Heart right ventricle (tissue), 16 donors: ENCODE measurements around the gene TPO. TPM values are rescaled to one million over a fixed set of nuclear protein-coding genes. Genes with fewer than 3 reads are reported as not detected.

Source experiments
- ATAC-seq, 8 donors: fragments of 200-7000 bp; cut with Tn5 transposase; one replicate each; pipeline ENCODE4 v1.9.1; 2020; ENCODE audit warnings: mild to moderate bottlenecking in 8 of 8, moderate library complexity in 8 of 8, moderate number of reproducible peaks in 1 of 8
- DNase-seq, 2 donors: peaks; one replicate each; pipeline ENCODE4 v3.0.0-alpha.2; 2020
- H3K27ac ChIP-seq, 10 donors: fragments of 200-600 bp; sonication (generic) in 2 of 10; one replicate each; pipeline versions ENCODE4 v1.5.0 to v1.8.0; 2020 to 2022; ENCODE audit warnings: mild to moderate bottlenecking in 3 of 10
- H3K27me3 ChIP-seq, 7 donors: fragments of 200-600 bp; one replicate each; pipeline ENCODE4 v1.8.0; 2021 to 2022; ENCODE audit warnings: mild to moderate bottlenecking in 2 of 7
- H3K36me3 ChIP-seq, 9 donors: fragments of 200-600 bp; sonication (generic) in 1 of 9; one replicate each; pipeline versions ENCODE4 v1.5.0 to v1.8.0; 2020 to 2022; ENCODE audit warnings: mild to moderate bottlenecking in 2 of 9
- H3K4me1 ChIP-seq, 9 donors: fragments of 200-600 bp; sonication (generic) in 1 of 9; one replicate each; pipeline versions ENCODE4 v1.5.0 to v1.8.0; 2020 to 2022; ENCODE audit warnings: mild to moderate bottlenecking in 4 of 9
- H3K4me3 ChIP-seq, 10 donors: fragments of 200-600 bp; sonication (generic) in 2 of 10; one replicate each; pipeline versions ENCODE4 v1.5.0 to v1.8.0; 2020 to 2022; ENCODE audit warnings: mild to moderate bottlenecking in 7 of 10, moderate library complexity in 2 of 10
- H3K9me3 ChIP-seq, 11 donors: fragments of 200-600 bp in 10 of 11; sonication (generic) in 2 of 11; one replicate each; pipeline versions ENCODE4 v1.5.0 to v1.8.0; 2013 to 2022; ENCODE audit warnings: mild to moderate bottlenecking in 2 of 11, control low read depth in 1 of 11, moderate library complexity in 1 of 11
- WGBS, 2 donors: extraction: QIAGEN DNeasy Blood & Tissue Kit; methylation state at CpG; one replicate each; pipeline ENCODE4 v1.1.7; 2013; ENCODE audit warnings: inconsistent platforms in 1 of 2; 5-methylcytosine and 5-hydroxymethylcytosine counted together
- intact Hi-C, 10 donors: fragments of 100-400 bp; cut with DNase I; formaldehyde crosslinking; loops; one replicate each; pipeline versions ENCODE4 v1.11.1 to v1.14.2; 2022
- polyA plus RNA-seq, 2 donors: library from polyadenylated mRNA; stranded (reverse); fragments of 200-250 nt; gene quantifications; one replicate each; pipeline ENCODE4 v1.2.3, GENCODE V29; 2013
- total RNA-seq, 10 donors: library from RNA; stranded (reverse); fragmentation: NEBNext Ultra II Directional in 3 of 10; extraction: Animal tissue kit (Norgen Biotek cat#: 25700) in 3 of 10; gene quantifications; one replicate each; pipeline versions ENCODE4 v1.2.1 to v1.2.4, GENCODE V29; 2021 to 2023
- TF ChIP-seq, protein P1 (sequence below), 9 donors: fragments of 200-600 bp; sonication (generic) in 2 of 9; IDR thresholded peaks; one replicate each; pipeline versions ENCODE4 v1.5.0 to v1.8.0; 2021 to 2022; ENCODE audit warnings: antibody characterized with exemption in 9 of 9, mild to moderate bottlenecking in 5 of 9, moderate library complexity in 1 of 9
- donor health status: Arrhythmogenic right ventricular cardiomyopathy.
- donor health status: ischemic (EF 13 %, LVEDD 7.1; RV severe dilation, severe dysfunction).
- donor health status: healthy with polysubstance abuse.
- donor health status: DM: no; HTN: yes; CAD: no.
- donor health status: DM: no; HTN: no; CAD: no.
- donor health status: ischemic (EF 25% LVEDD 6.9; RV normal size, moderate dysfunction).
- donor health status: ischemic (EF 25% LVEDD 5.7; RV mildly dilated, moderate dysfunction).
- donor health status: healthy.
- donor health status: DM: yes; HTN: yes; CAD: no.
- donor health status: Ischemic cardiomyopathy.
- donor health status: ischemic (EF 35%, LVEDD 5.7; RV mildly dilated, moderate dysfunction).
- donor health status: nonischemic (EF 11% LVEDD 7.7; RV severe dilation, severe dysfunction).
- donor health status: DM: yes; HTN: yes; CAD: no.
- donor health status: PGD.
- donor health status: ischemic (EF 29% LVEDD 5.4; RV normal size, mild dysfunction).
- donor health status: nonischemic (EF 23%, LVEDD 6.1; RV moderate dilation, normal function).

The TPO gene
- total and polyA plus RNA-seq, 12 donors = 0.85 to 22.1 (median 6.4) TPM

DNA sequence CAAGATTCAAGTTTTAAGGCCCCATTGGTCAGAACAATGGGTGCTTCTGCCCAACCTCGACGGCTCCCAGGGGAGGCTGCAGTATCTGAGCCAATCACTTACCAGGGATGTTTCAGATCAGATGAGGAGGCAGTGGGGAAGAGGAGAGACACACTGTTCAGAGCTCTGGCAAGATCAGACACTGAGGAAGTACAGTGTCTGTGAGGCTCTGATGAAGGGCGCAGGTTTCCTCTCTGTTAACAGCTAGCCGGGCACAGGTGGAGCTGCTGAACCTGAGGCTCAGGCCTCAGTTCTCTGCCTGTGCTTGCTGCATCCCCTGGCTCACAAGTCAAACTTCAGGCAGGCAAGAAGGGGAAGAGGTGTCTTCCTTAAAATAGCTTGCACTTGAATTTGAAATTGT is 69.7 kb downstream of the TPO start:
- ATAC-seq = no peak
- peaks cover 0 to 4% (median 0%) of the 10 kb centered on the region in 7 donors for H3K27me3 ChIP-seq
- WGBS, 2 donors = 81 to 85% methylated on average over 4 of the region's 4 CpGs

DNA sequence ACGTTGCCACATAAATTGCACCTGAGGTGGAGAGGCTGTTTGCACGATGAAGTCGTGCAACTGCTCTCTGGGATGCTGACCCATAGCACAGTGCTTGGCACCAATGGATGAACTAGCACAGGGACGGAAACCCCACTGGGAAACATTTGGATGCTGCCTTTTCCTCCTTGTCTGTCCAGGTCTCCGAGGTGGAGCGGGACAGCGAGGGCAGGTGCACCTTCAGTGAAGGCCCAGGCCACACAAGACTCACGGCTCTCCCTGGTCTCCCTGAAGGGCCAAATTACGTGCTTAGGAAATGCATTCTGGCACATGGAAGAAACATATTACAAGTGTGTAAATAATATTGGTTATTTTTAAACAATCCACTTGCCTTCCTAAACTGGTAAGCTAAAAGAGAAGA is 70.3 kb downstream of the TPO start:
- peaks cover 0 to 8% (median 0%) of the 10 kb centered on the region in 9 donors for H3K36me3 ChIP-seq
- TF ChIP-seq, protein P1, sequence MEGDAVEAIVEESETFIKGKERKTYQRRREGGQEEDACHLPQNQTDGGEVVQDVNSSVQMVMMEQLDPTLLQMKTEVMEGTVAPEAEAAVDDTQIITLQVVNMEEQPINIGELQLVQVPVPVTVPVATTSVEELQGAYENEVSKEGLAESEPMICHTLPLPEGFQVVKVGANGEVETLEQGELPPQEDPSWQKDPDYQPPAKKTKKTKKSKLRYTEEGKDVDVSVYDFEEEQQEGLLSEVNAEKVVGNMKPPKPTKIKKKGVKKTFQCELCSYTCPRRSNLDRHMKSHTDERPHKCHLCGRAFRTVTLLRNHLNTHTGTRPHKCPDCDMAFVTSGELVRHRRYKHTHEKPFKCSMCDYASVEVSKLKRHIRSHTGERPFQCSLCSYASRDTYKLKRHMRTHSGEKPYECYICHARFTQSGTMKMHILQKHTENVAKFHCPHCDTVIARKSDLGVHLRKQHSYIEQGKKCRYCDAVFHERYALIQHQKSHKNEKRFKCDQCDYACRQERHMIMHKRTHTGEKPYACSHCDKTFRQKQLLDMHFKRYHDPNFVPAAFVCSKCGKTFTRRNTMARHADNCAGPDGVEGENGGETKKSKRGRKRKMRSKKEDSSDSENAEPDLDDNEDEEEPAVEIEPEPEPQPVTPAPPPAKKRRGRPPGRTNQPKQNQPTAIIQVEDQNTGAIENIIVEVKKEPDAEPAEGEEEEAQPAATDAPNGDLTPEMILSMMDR (IDR thresholded peaks at IDR 0.05) = no peak
- H3K27me3 ChIP-seq = peaks cover 0 to 4% (median 0%) of the 10 kb centered on the region in 7 donors
- H3K27ac ChIP-seq = no peak overlapping the region
- intact Hi-C loops = no loop called here
- no peak overlapping the region for H3K4me3 ChIP-seq
- 88% methylated on average over 9 of the region's 9 CpGs for WGBS, 2 donors
- ATAC-seq (no peak), DNase-seq (no peak)
- H3K9me3 ChIP-seq = no peaks in the 10 kb centered on the region
- no peaks in the 10 kb centered on the region for H3K4me1 ChIP-seq

More for the DNA sequence above, 69.7 kb downstream of the TPO start:
- TF ChIP-seq, protein P1 (IDR thresholded peaks at IDR 0.05) = no peak
- intact Hi-C loops = no loop called here
- Histone ChIP-seq H3K27ac (no peak overlapping the region), H3K4me3 (no peak overlapping the region), H3K9me3 (no peaks in the 10 kb centered on the region), H3K36me3 (peaks cover 0 to 8% (median 0%) of the 10 kb centered on the region in 9 donors), H3K4me1 (no peaks in the 10 kb centered on the region)
- no peak for DNase-seq

DNA sequence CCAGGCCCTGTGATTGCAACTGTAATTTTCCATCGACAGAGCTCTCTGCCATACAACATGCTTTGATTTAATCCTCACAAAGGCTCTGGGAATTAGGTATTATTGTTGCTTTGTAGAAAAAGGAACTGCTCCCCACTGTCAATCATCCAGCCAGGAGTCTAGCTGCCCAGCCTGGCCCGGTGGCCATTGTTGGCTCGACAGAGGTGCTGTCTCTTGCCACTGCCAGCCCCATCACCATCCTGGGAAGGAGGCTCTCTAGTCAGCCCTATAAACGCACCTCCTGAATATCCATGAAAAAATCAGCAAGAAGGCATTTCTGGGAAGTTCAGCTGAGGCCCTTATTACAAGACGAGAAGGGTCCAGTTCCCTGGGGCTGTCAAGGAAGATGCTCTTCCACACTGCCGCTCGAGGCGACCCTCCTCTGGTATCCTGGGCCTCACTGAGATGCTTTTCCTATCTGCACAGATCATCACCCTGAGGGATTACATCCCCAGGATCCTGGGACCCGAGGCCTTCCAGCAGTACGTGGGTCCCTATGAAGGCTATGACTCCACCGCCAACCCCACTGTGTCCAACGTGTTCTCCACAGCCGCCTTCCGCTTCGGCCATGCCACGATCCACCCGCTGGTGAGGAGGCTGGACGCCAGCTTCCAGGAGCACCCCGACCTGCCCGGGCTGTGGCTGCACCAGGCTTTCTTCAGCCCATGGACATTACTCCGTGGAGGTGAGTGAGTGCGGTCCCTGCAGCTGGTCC is 71.0 kb downstream of the TPO start:
- 91 to 94% methylated on average over 22 of the region's 22 CpGs for WGBS, 2 donors

DNA sequence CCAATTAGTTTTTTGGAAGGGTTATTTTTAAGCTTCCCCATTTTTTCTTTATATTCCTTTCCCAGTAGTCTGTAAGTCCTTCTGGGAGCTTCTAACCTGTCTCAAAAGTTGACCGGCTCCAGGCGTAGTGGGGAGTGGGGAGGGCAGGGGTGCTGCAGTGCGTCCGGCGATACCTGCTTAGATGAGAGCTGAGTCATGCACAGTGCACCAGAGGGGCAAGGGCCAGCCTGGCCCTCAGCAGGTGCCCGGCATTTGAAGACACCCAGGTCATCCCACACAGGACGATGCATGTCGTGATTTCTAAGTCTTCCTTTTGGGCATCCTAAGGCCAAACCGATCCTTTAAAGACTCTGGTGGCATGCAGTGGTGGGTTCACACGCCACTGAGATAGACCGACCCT is 73.4 kb downstream of the TPO start:
- H3K4me3 ChIP-seq = no peak overlapping the region
- peaks cover 0 to 8% (median 0%) of the 10 kb centered on the region in 9 donors for H3K36me3 ChIP-seq
- no peaks in the 10 kb centered on the region for H3K9me3 ChIP-seq
- TF ChIP-seq, protein P1 (IDR thresholded peaks at IDR 0.05) = no peak
- 86 to 95% methylated on average over 11 of the region's 11 CpGs for whole genome bisulfite sequencing, 2 donors
- ATAC-seq (no peak), DNase-seq (no peak)
- intact Hi-C loops = no loop called here
- H3K4me1 ChIP-seq = no peaks in the 10 kb centered on the region
- no peak overlapping the region for H3K27ac ChIP-seq
- peaks cover 0 to 4% (median 0%) of the 10 kb centered on the region in 7 donors for H3K27me3 ChIP-seq

More for the DNA sequence above, 71.0 kb downstream of the TPO start:
- ATAC-seq = no peak
- TF ChIP-seq, protein P1 (IDR thresholded peaks at IDR 0.05) = no peak
- intact Hi-C loops = no loop called here
- peaks cover 0 to 4% (median 0%) of the 10 kb centered on the region in 7 donors for H3K27me3 ChIP-seq
- peaks cover 0 to 8% (median 0%) of the 10 kb centered on the region in 9 donors for H3K36me3 ChIP-seq
- no peak overlapping the region for H3K4me3 ChIP-seq
- no peak overlapping the region for H3K27ac ChIP-seq
- no peak for DNase-seq
- H3K4me1 ChIP-seq = no peaks in the 10 kb centered on the region
- no peaks in the 10 kb centered on the region for H3K9me3 ChIP-seq
